NK-92 (cell line): ENCODE results near the gene P2RX4.
"Not testable (repeated sequence)": the region's sequence is repeated elsewhere in the genome, so short reads cannot be mapped to it uniquely, and the experiment has no call there.

ENCODE experiments used
- DNase-seq: peaks from one replicate; lab custom pipeline; 2025; ENCODE audit not compliant: unreplicated experiment; lab: John Stamatoyannopoulos, UW

The P2RX4 gene

GRCh38 chr12:121273364-121273896 is 63.5 kb downstream of the P2RX4 start:
- no peak for DNase-seq

- no peak for DNase-seq
These were observed 64.3 kb downstream of the P2RX4 start for GRCh38 chr12:121274036-121274763.

- DNase-seq: no peak
These were observed 67.4 kb downstream of the P2RX4 start for GRCh38 chr12:121277374-121277759.

- DNase-seq: no peak
These were observed 68.5 kb downstream of the P2RX4 start for GRCh38 chr12:121278169-121279070.

DNA sequence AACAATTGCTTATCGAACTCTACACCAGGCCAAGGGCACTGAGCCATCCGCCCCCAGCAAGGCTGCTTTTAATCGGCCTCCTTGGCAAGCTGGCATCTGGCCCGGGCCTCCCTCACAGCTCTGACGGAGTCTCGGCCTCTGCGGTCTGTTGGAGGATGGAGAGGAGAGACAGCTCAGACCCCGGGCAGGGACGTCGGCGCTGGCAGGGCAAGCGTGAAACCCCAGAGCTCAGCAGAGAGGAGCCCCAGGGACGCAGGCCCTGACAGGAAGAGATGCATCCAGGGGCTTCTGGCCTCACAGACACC is 69.1 kb downstream of the P2RX4 start:
- DNase-seq: no peak

- no peak for DNase-seq
These were observed 69.6 kb downstream of the P2RX4 start for GRCh38 chr12:121279507-121279915.

GRCh38 chr12:121280531-121280930 is 70.6 kb downstream of the P2RX4 start:
- not testable (repeated sequence) for DNase-seq

GRCh38 chr12:121281116-121281515 is 71.2 kb downstream of the P2RX4 start:
- DNase-seq: not testable (repeated sequence)

DNA sequence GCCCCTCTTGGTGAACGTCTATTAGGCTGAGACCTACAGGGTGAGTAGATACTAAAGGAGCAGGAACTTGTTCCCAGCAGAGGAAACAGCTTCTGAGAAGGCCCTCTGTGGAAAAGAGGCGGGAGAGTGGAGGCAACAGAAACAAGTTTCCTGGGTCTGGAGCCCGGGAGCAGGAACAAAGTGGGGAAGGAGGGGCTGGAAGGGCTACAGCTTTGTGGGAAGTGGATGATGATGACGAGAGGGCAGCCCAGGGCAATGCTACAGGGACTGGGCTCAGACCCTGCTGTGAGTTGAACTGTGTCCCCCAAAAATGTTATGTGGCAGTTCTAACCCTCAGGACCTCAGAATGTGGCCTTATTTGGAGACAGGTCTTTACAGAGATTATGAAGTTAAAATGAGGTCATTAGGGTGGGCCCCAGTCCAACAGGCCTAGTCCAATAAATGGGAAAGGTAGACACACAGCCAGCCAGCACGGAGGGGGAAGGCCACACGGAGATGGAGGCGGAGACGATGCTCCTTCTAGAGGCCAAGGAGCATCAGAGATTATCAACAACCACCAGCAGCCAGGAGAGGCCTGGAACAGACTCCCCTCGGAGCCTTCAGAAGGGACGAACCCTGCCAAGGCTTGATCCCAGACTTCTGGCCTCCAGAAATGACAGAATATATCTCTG is 72.3 kb downstream of the P2RX4 start:
- DNase-seq: no peak

- DNase-seq: not testable (repeated sequence)
These were observed 73.0 kb downstream of the P2RX4 start for GRCh38 chr12:121282910-121283309.

- no peak for DNase-seq
These were observed 73.5 kb downstream of the P2RX4 start for GRCh38 chr12:121283388-121283787.
